GM10266 (cell line): ENCODE measurements around the gene CHDH.

Experiments
- DNase-seq: peaks from one replicate; pipeline ENCODE4 v3.0.0; 2012; ENCODE audit errors: extremely low spot score
- TF ChIP-seq, protein P1 (sequence below): IDR thresholded peaks from 2 replicates; pipeline ENCODE4 v1.5.1; 2012; ENCODE audit warnings: mild to moderate bottlenecking, low read depth; ENCODE audit not compliant: control insufficient read depth, insufficient read depth; ENCODE audit errors: missing control alignments

The CHDH gene

DNA sequence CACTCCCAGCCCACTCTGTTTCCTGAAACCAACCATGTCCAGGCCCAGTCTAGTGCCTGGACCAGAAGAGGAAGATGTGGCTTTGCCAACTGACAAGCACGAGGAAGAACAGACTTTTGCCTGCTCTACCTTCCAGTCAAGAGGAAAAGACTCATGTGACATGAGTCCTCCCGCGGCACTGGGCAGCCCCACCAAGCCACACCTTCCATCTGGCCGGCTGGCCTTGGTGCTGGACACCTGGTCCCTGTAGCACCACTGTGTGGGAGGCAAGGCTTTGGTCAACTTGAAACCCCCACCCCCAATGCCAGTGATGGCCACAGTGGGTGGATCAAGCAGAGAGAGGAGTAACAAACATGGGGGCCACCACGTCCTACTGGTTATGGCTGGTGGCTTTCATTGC, 12.5 kb downstream of the CHDH start:
- TF ChIP-seq, protein P1, sequence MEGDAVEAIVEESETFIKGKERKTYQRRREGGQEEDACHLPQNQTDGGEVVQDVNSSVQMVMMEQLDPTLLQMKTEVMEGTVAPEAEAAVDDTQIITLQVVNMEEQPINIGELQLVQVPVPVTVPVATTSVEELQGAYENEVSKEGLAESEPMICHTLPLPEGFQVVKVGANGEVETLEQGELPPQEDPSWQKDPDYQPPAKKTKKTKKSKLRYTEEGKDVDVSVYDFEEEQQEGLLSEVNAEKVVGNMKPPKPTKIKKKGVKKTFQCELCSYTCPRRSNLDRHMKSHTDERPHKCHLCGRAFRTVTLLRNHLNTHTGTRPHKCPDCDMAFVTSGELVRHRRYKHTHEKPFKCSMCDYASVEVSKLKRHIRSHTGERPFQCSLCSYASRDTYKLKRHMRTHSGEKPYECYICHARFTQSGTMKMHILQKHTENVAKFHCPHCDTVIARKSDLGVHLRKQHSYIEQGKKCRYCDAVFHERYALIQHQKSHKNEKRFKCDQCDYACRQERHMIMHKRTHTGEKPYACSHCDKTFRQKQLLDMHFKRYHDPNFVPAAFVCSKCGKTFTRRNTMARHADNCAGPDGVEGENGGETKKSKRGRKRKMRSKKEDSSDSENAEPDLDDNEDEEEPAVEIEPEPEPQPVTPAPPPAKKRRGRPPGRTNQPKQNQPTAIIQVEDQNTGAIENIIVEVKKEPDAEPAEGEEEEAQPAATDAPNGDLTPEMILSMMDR: no peak
- no peak for DNase-seq

DNA sequence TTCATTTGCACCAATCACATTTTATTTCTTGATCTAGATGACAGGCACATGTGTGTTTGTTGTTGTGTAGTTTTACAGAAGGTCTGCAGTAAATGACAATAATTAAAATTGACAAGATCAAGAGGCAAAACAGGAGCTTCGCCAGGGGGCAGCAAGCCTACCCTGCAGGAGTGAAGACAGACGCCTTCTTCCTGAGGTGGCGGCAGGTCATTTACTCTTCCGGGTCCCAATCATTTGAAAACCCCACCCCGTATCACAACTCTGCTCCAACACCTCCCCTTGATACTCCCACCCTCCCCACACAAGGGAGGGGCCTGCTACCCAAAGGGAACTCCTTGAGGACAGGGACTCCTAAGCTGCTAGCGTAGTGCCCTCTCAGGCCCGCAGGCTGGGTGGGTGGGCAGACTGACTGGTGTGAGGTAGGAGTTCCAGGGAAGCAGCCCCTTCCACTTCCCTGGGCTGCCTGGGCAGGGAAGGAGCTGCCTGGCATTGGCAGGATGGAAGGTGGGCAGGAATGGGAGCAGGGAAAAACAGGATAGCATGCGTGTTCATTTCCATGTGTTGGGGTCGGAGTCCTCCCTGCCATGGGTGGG, 13.1 kb downstream of the CHDH start:
- DNase-seq: no peak
- TF ChIP-seq, protein P1: no peak

DNA sequence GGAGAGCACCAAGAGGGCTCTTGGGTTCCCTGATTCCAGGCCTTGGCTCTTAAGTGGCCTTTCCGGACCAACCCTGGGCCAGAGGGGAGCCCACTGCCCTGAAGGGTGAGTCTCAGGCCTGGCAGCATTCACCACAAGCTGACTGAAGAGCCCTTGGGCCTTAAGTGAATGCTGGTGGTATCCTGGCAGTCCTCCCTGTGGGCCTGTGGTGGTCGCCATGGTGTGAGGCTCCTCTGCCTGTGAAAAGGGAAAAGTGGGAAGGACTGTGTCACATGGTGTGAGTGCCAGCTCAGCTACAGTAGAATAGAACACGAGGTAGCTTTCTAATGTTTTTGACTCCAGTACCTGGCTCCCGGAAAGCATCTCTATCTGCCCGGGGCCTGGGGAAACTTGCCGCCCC, 15.3 kb downstream of the CHDH start:
- TF ChIP-seq, protein P1: no peak
- no peak for DNase-seq

DNA sequence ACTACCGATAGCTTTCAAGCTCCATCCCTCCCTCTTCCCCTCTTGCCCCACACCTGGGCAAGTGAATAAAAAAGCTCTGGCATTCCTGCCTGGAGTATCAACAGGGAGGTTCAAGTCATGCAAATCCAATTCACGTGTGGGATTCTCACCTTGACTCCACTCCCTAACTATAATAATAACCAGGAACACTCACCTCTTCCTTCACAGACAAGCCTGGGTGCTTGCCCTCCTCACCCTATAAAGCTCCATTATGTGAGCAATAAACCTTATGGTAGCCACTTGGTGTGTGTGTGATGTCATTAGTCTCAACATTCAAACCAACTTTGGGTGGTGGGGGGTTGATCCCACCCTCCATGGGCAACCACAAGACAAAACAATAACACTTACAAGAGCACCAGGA, 16.6 kb downstream of the CHDH start:
- TF ChIP-seq, protein P1: no peak
- DNase-seq: no peak

DNA sequence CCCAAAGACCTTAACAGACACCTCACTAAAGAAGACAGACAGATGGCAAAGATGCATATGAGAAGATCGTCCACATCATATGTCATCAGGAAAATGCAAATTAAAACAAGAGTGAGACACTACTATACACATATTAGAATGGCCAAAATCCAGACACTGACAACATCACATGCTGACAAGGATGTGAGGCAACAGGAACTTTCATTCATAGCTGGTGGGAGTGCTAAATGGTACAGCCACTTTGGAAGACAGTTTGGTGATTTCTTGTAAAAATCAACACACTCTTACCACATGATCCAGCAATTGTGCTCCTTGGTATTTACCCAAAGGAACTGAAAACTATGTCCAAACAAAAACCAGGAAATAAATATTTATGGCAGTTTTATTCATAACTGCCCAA, 17.6 kb downstream of the CHDH start:
- DNase-seq: no peak
- TF ChIP-seq, protein P1: no peak

DNA sequence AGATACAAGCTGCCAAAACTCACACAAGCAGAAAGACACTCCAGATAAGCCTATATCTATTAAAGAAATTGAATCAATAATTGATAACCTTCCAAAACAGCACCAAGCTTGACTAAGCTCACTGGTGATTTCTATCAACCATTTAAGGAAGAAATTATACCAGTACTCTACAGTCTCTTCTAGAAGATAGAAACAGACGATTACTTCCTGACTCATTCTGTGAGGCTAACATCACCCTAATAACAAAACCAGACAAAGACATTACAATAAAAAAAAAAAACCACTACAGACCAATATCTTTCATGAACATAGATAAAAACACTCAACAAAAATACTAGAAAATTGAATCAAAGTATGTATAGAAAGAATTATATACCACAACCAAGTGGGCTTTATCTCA, 20.2 kb downstream of the CHDH start:
- no peak for DNase-seq
- TF ChIP-seq, protein P1: no peak

DNA sequence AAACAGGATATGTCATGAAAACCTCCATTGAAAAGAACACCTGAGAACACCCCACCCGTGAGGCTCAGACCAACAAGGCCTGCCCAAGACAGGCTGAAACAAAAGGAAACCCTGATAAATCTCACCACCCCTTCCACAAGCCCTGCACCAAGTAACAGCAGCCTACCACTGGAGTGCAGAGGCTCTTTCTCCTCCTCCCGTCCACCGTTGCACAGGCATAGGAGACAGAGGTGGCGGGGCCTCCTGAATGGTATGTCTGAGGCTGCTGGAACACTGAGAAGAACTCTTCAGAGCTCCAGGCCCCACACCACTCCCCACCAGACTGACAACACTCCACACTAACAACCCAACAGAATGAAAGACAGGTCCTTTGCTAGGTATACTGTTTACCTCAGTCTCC, 21.4 kb downstream of the CHDH start:
- TF ChIP-seq, protein P1: no peak
- DNase-seq: no peak
